Liver (tissue), 3 donors: Measurements from ENCODE around the gene NCS1.

ENCODE experiments used
- ATF3 ChIP-seq: IDR thresholded peaks from 2 replicates; pipeline ENCODE4 v1.6.1; 2016; ENCODE audit warnings: antibody characterized with exemption
- CTCF ChIP-seq: fragments of 150-350 bp; IDR thresholded peaks from 2 replicates; pipeline ENCODE4 v1.5.1; 2017; ENCODE audit warnings: improper control_type of control experiment, low read depth, low read length; ENCODE audit not compliant: missing input control
- HNF4G ChIP-seq: IDR thresholded peaks from 2 replicates; pipeline ENCODE4 v1.6.1; 2016; ENCODE audit warnings: antibody characterized with exemption
- MAX ChIP-seq: IDR thresholded peaks from 2 replicates; pipeline ENCODE4 v1.6.1; 2016; ENCODE audit warnings: antibody characterized with exemption
- RAD21 ChIP-seq, 2 donors: IDR thresholded peaks; 2 replicates each; pipeline ENCODE4 v1.6.1; 2016; ENCODE audit warnings: antibody characterized with exemption in 2 of 2, mild to moderate bottlenecking in 2 of 2
- REST ChIP-seq: IDR thresholded peaks from 2 replicates; pipeline ENCODE4 v1.6.1; 2016; ENCODE audit warnings: antibody characterized with exemption, mild to moderate bottlenecking
- RXRA ChIP-seq, 2 donors: IDR thresholded peaks; 2 replicates each; pipeline ENCODE4 v1.6.1; 2017 to 2018; ENCODE audit warnings: antibody characterized with exemption in 2 of 2, mild to moderate bottlenecking in 1 of 2
- SP1 ChIP-seq: IDR thresholded peaks from 2 replicates; pipeline ENCODE4 v1.6.1; 2018; ENCODE audit warnings: antibody characterized with exemption, mild to moderate bottlenecking
- TAF1 ChIP-seq: conservative IDR thresholded peaks from 2 replicates; pipeline ENCODE4 v1.6.1; 2016; ENCODE audit warnings: antibody characterized with exemption, mild to moderate bottlenecking
- YY1 ChIP-seq: IDR thresholded peaks from 2 replicates; pipeline ENCODE4 v1.6.1; 2016; ENCODE audit warnings: antibody characterized with exemption, mild to moderate bottlenecking
- ZBTB33 ChIP-seq: IDR thresholded peaks from 2 replicates; pipeline ENCODE4 v1.6.1; 2016; ENCODE audit warnings: antibody characterized with exemption
- donor health status: healthy.
- donor health status: healthy.

GRCh38 chr9:130187523-130187846, 15.3 kb downstream of the NCS1 start:
- TF ChIP-seq MAX, result no peak
- TF ChIP-seq CTCF, result no peak
- no peak for TF ChIP-seq ZBTB33
- no peak for TF ChIP-seq RAD21 (IDR thresholded peaks at IDR 0.05)
- TF ChIP-seq TAF1, result no peak
- TF ChIP-seq ATF3, result no peak
- no peak for TF ChIP-seq YY1
- no peak for TF ChIP-seq SP1
- no peak for TF ChIP-seq REST
- TF ChIP-seq HNF4G, result no peak
- TF ChIP-seq RXRA (IDR thresholded peaks at IDR 0.05), result no peak
